ENCODE data around the gene MT1HL1. TPM values are rescaled to one million over a fixed set of nuclear protein-coding genes. Genes with fewer than 3 reads are reported as not detected.

The MT1HL1 gene
- total RNA-seq, 1 experiment from 2014 or later: not detected

- Histone ChIP-seq H3K27ac (ENCODE audit: insufficient read length, low read depth, low read length) (no peak overlapping the region), H3K14ac (ENCODE audit: insufficient read depth, low read length) (no peak overlapping the region), H3K4me2 (ENCODE audit: insufficient read depth, insufficient read length, low read length) (no peak overlapping the region), H3K79me1 (ENCODE audit: insufficient read depth, low read depth, low read length, poor library complexity, severe bottlenecking) (no peaks in the 10 kb centered on the region), H4K5ac (ENCODE audit: insufficient read length, low read depth, low read length) (no peak overlapping the region), H3K4me1 (ENCODE audit: insufficient read depth, low read length) (no peaks in the 10 kb centered on the region; the same call in 1 of the 2 replicates), H2BK12ac (ENCODE audit: insufficient read length, low read depth, low read length) (no peak overlapping the region), H3K23me2 (ENCODE audit: insufficient read length, low read depth, low read length, poor library complexity, severe bottlenecking) (no peaks in the 10 kb centered on the region), H2BK20ac (ENCODE audit: low read depth, low read length, poor library complexity, severe bottlenecking) (no peak overlapping the region), H2BK120ac (ENCODE audit: low read depth, low read length, poor library complexity, severe bottlenecking) (no peak overlapping the region), H3K4ac (ENCODE audit: low read depth, low read length) (no peak overlapping the region), H4K8ac (replicated peaks; ENCODE audit: insufficient read length, low read depth, low read length) (no peak overlapping the region), H3K18ac (ENCODE audit: insufficient read length, low read depth, low read length) (no peak overlapping the region), H3K79me2 (ENCODE audit: insufficient read depth, low read length) (no peaks in the 10 kb centered on the region), H3K23ac (ENCODE audit: insufficient read length, low read depth, low read length) (no peak overlapping the region), H2AFZ (ENCODE audit: low read length) (no peak overlapping the region), H4K91ac (ENCODE audit: insufficient read length, low read depth, low read length) (no peak overlapping the region), H4K20me1 (ENCODE audit: control insufficient read depth, insufficient read depth, insufficient read length) (no peaks in the 10 kb centered on the region), H3T11ph (ENCODE audit: low read length) (no peak overlapping the region), H3K27me3 (ENCODE audit: insufficient read depth, low read length) (no peaks in the 10 kb centered on the region), H2BK5ac (ENCODE audit: insufficient read length, low read length) (no peak overlapping the region), H3K9me3 (ENCODE audit: control insufficient read depth, low read depth, low read length) (no peaks in the 10 kb centered on the region), H3K9ac (ENCODE audit: extremely low read depth, insufficient read length, low read length) (no peak overlapping the region), H2BK15ac (ENCODE audit: low read depth, low read length) (no peak overlapping the region), H2AK5ac (ENCODE audit: insufficient read length, low read length) (no peak overlapping the region), H3K56ac (ENCODE audit: insufficient read length, low read depth, low read length) (no peak overlapping the region)
- no peaks in the 10 kb centered on the region for H3K36me3 Mint-ChIP-seq (ENCODE audit: insufficient read depth in 1 of 3, low read depth in 3 of 3)
- H3K4me1 Mint-ChIP-seq: peaks cover 28% of the 10 kb centered on the region in 2 experiments
- no peak for DNase-seq
- no peaks in the 10 kb centered on the region for H3K27me3 Mint-ChIP-seq (ENCODE audit: low read depth)
- H3K4me3 Mint-ChIP-seq: no peak overlapping the region
- H3K27ac Mint-ChIP-seq: no peak overlapping the region
- no peak for TF ChIP-seq CTCF (conservative IDR thresholded peaks at IDR 0.05)
- H3K9me3 Mint-ChIP-seq: no peaks in the 10 kb centered on the region
Observed at GRCh38 chr1:237018896-237019295, 14.7 kb upstream of the MT1HL1 start.
